Measurements from ENCODE around the gene CCNI2.

CCNI2 gene

GRCh38 chr5:132739232-132739631, 8.0 kb upstream of the CCNI2 start:
- H3K36me3 Mint-ChIP-seq (ENCODE audit: insufficient read depth): peaks cover 10% of the 10 kb centered on the region
- peaks cover 23 to 31% of the 10 kb centered on the region in 2 donors for H3K4me1 Mint-ChIP-seq (ENCODE audit: low read depth in 2 of 2)
- DNase-seq: no peak
- H3K9me3 Mint-ChIP-seq: no peaks in the 10 kb centered on the region
- peaks cover 0 to 16% of the 10 kb centered on the region in 2 donors for H3K27me3 Mint-ChIP-seq
- no peak overlapping the region for H3K4me3 Mint-ChIP-seq
- ATAC-seq (replicated peaks): no peak
- peak overlapping the region; percentile 87 to 94 for H3K27ac Mint-ChIP-seq

- ATAC-seq (replicated peaks) (no peak), DNase-seq (no peak)
- H3K27me3 Mint-ChIP-seq: peaks cover 0 to 16% of the 10 kb centered on the region in 2 donors
- no peaks in the 10 kb centered on the region for H3K9me3 Mint-ChIP-seq
- peaks cover 4% of the 10 kb centered on the region for H3K36me3 Mint-ChIP-seq (ENCODE audit: insufficient read depth)
- H3K27ac Mint-ChIP-seq: no peak overlapping the region
- H3K4me1 Mint-ChIP-seq (ENCODE audit: low read depth in 2 of 2): peaks cover 12 to 14% of the 10 kb centered on the region in 2 donors
- no peak overlapping the region for H3K4me3 Mint-ChIP-seq
Observed at GRCh38 chr5:132742158-132742557, 5.1 kb upstream of the CCNI2 start.

- Mint-ChIP-seq H3K27ac (no peak overlapping the region), H3K9me3 (no peaks in the 10 kb centered on the region), H3K4me3 (no peak overlapping the region), H3K4me1 (ENCODE audit: low read depth in 2 of 2) (peaks cover 9% of the 10 kb centered on the region in 2 donors), H3K36me3 (ENCODE audit: insufficient read depth) (no peaks in the 10 kb centered on the region), H3K27me3 (peaks cover 0 to 16% of the 10 kb centered on the region in 2 donors)
- DNase-seq (no peak), ATAC-seq (replicated peaks) (no peak)
Observed at GRCh38 chr5:132742626-132743025, 4.6 kb upstream of the CCNI2 start.

GRCh38 chr5:132744659-132745058, 2.6 kb upstream of the CCNI2 start:
- H3K4me1 Mint-ChIP-seq (ENCODE audit: low read depth in 2 of 2): peaks cover 0 to 2% of the 10 kb centered on the region in 2 donors
- DNase-seq (no peak), ATAC-seq (replicated peaks) (no peak)
- H3K27ac Mint-ChIP-seq: no peak overlapping the region
- peaks cover 3% of the 10 kb centered on the region for H3K36me3 Mint-ChIP-seq (ENCODE audit: insufficient read depth)
- H3K4me3 Mint-ChIP-seq: no peak overlapping the region
- H3K27me3 Mint-ChIP-seq: peaks cover 0 to 16% of the 10 kb centered on the region in 2 donors
- no peaks in the 10 kb centered on the region for H3K9me3 Mint-ChIP-seq

GRCh38 chr5:132746592-132746953, 653 bp upstream of the CCNI2 start:
- ATAC-seq (replicated peaks) (no peak), DNase-seq (no peak)
- Mint-ChIP-seq H3K27ac (peak overlapping the region in 1 of 2 donors; percentile 62), H3K27me3 (peaks cover 0 to 16% of the 10 kb centered on the region in 2 donors), H3K4me1 (ENCODE audit: low read depth in 2 of 2) (peaks cover 0 to 4% of the 10 kb centered on the region in 2 donors), H3K9me3 (no peaks in the 10 kb centered on the region), H3K36me3 (ENCODE audit: insufficient read depth) (peaks cover 7% of the 10 kb centered on the region), H3K4me3 (peak overlapping the region; percentile 75 to 76)

GRCh38 chr5:132747616-132748440, 602 bp downstream of the CCNI2 start:
- no peaks in the 10 kb centered on the region for H3K9me3 Mint-ChIP-seq
- ATAC-seq (replicated peaks) (peak; percentile 61), DNase-seq (peak; percentile 46 to 53 (median 52))
- peak overlapping the region; percentile 75 to 76 for H3K4me3 Mint-ChIP-seq
- peaks cover 11% of the 10 kb centered on the region for H3K36me3 Mint-ChIP-seq (ENCODE audit: insufficient read depth)
- H3K27ac Mint-ChIP-seq: peak overlapping the region; percentile 41 to 68
- peaks cover 0 to 6% of the 10 kb centered on the region in 2 donors for H3K27me3 Mint-ChIP-seq
- peaks cover 0 to 4% of the 10 kb centered on the region in 2 donors for H3K4me1 Mint-ChIP-seq (ENCODE audit: low read depth in 2 of 2)

- H3K4me1 Mint-ChIP-seq (ENCODE audit: low read depth in 2 of 2): peaks cover 0 to 4% of the 10 kb centered on the region in 2 donors
- H3K9me3 Mint-ChIP-seq: no peaks in the 10 kb centered on the region
- H3K27me3 Mint-ChIP-seq: no peaks in the 10 kb centered on the region
- H3K36me3 Mint-ChIP-seq (ENCODE audit: insufficient read depth): peaks cover 11% of the 10 kb centered on the region
- peak overlapping the region; percentile 53 to 76 for H3K4me3 Mint-ChIP-seq
- ATAC-seq (replicated peaks): no peak
- no peak for DNase-seq
- H3K27ac Mint-ChIP-seq: peak overlapping the region; percentile 41 to 68
Observed at GRCh38 chr5:132748522-132749000, 1.3 kb downstream of the CCNI2 start.

- peak overlapping the region; percentile 38 to 44 for H3K27ac Mint-ChIP-seq
- no peak for ATAC-seq (replicated peaks)
- H3K4me1 Mint-ChIP-seq (ENCODE audit: low read depth in 2 of 2): peaks cover 0 to 4% of the 10 kb centered on the region in 2 donors
- H3K4me3 Mint-ChIP-seq: no peak overlapping the region
- no peaks in the 10 kb centered on the region for H3K9me3 Mint-ChIP-seq
- DNase-seq: no peak
- no peaks in the 10 kb centered on the region for H3K27me3 Mint-ChIP-seq
- peaks cover 11% of the 10 kb centered on the region for H3K36me3 Mint-ChIP-seq (ENCODE audit: insufficient read depth)
Observed at GRCh38 chr5:132749506-132749905, 2.3 kb downstream of the CCNI2 start.

- H3K4me1 Mint-ChIP-seq (ENCODE audit: low read depth in 2 of 2): peaks cover 0 to 4% of the 10 kb centered on the region in 2 donors
- no peak overlapping the region for H3K4me3 Mint-ChIP-seq
- peak overlapping the region in 1 of 2 donors; percentile 65 for H3K27ac Mint-ChIP-seq
- H3K9me3 Mint-ChIP-seq: no peaks in the 10 kb centered on the region
- H3K36me3 Mint-ChIP-seq (ENCODE audit: insufficient read depth): peaks cover 11% of the 10 kb centered on the region
- no peaks in the 10 kb centered on the region for H3K27me3 Mint-ChIP-seq
- ATAC-seq (replicated peaks): no peak
- DNase-seq: no peak
Observed at GRCh38 chr5:132750471-132751230, 3.4 kb downstream of the CCNI2 start.

- no peaks in the 10 kb centered on the region for H3K27me3 Mint-ChIP-seq
- no peak overlapping the region for H3K4me3 Mint-ChIP-seq
Observed at GRCh38 chr5:132751444-132751843, 4.2 kb downstream of the CCNI2 start.

GRCh38 chr5:132751971-132752580, 4.8 kb downstream of the CCNI2 start:
- H3K9me3 Mint-ChIP-seq: no peaks in the 10 kb centered on the region
- H3K4me1 Mint-ChIP-seq (ENCODE audit: low read depth in 2 of 2): peaks cover 0 to 4% of the 10 kb centered on the region in 2 donors
- H3K27me3 Mint-ChIP-seq: no peaks in the 10 kb centered on the region
- no peak overlapping the region for H3K4me3 Mint-ChIP-seq
- DNase-seq: no peak
- H3K36me3 Mint-ChIP-seq (ENCODE audit: insufficient read depth): peaks cover 11% of the 10 kb centered on the region
- no peak for ATAC-seq (replicated peaks)
- peak overlapping the region in 1 of 2 donors; percentile 9 for H3K27ac Mint-ChIP-seq

More at GRCh38 chr5:132751444-132751843, 4.2 kb downstream of the CCNI2 start:
- peak overlapping the region in 1 of 2 donors; percentile 65 for H3K27ac Mint-ChIP-seq
- DNase-seq: no peak
- peaks cover 11% of the 10 kb centered on the region for H3K36me3 Mint-ChIP-seq (ENCODE audit: insufficient read depth)
- H3K4me1 Mint-ChIP-seq (ENCODE audit: low read depth in 2 of 2): peaks cover 0 to 4% of the 10 kb centered on the region in 2 donors
- no peaks in the 10 kb centered on the region for H3K9me3 Mint-ChIP-seq
- ATAC-seq (replicated peaks): no peak

GRCh38 chr5:132752581-132753125, 5.4 kb downstream of the CCNI2 start:
- no peak for DNase-seq
- peak overlapping the region; percentile 9 to 20 for H3K27ac Mint-ChIP-seq
- H3K9me3 Mint-ChIP-seq: no peaks in the 10 kb centered on the region
- H3K4me1 Mint-ChIP-seq (ENCODE audit: low read depth in 2 of 2): peaks cover 0 to 4% of the 10 kb centered on the region in 2 donors
- H3K36me3 Mint-ChIP-seq (ENCODE audit: insufficient read depth): peaks cover 11% of the 10 kb centered on the region
- H3K27me3 Mint-ChIP-seq: no peaks in the 10 kb centered on the region
- no peak for ATAC-seq (replicated peaks)
- H3K4me3 Mint-ChIP-seq: no peak overlapping the region

All from effector memory CD8-positive, alpha-beta T cell (primary cell).